ENCODE data around the gene CD209.

GRCh38 chr19:7732045-7732444, 15.3 kb downstream of the CD209 start, which contains the start of gene CLEC4G:
- TF ChIP-seq CTCF (conservative IDR thresholded peaks at IDR 0.05; ENCODE audit: low read length) = no peak
- no peak for TF ChIP-seq EZH2phosphoT487 (IDR thresholded peaks at IDR 0.05; ENCODE audit: borderline replicate concordance, low read depth, low read length)
